ENCODE data around the gene B4GALT6. TPM values are rescaled to one million over a fixed set of nuclear protein-coding genes. Genes with fewer than 3 reads are reported as not detected.

B4GALT6 gene
- total RNA-seq, 4 donors from 2014 or later = 5.0 to 20.7 (median 6.0) TPM

- Histone ChIP-seq H3K9me3 (no peaks in the 10 kb centered on the region), H3K4me3 (no peak overlapping the region), H3K27ac (no peak overlapping the region), H3K27me3 (no peaks in the 10 kb centered on the region), H3K36me3 (peaks cover 0 to 6% (median 0%) of the 10 kb centered on the region in 3 donors), H3K4me1 (no peaks in the 10 kb centered on the region)
- no peak for DNase-seq
- TF ChIP-seq POLR2A (IDR thresholded peaks at IDR 0.05) (no peak), CTCF (IDR thresholded peaks at IDR 0.05) (no peak)
These were observed 46.9 kb downstream of the B4GALT6 start for GRCh38 chr18:31637445-31637844.

- Histone ChIP-seq H3K27ac (no peak overlapping the region), H3K27me3 (no peaks in the 10 kb centered on the region), H3K9me3 (no peaks in the 10 kb centered on the region), H3K4me1 (no peaks in the 10 kb centered on the region), H3K36me3 (peaks cover 0 to 6% (median 0%) of the 10 kb centered on the region in 3 donors), H3K4me3 (no peak overlapping the region)
- no peak for DNase-seq
- TF ChIP-seq CTCF (IDR thresholded peaks at IDR 0.05) (no peak), POLR2A (IDR thresholded peaks at IDR 0.05) (no peak)
These were observed 48.0 kb downstream of the B4GALT6 start for GRCh38 chr18:31636387-31636786.

- H3K4me1 ChIP-seq = no peaks in the 10 kb centered on the region
- H3K27me3 ChIP-seq = no peaks in the 10 kb centered on the region
- no peak overlapping the region for H3K4me3 ChIP-seq
- H3K9me3 ChIP-seq = no peaks in the 10 kb centered on the region
- TF ChIP-seq POLR2A (IDR thresholded peaks at IDR 0.05) = no peak
- TF ChIP-seq CTCF (IDR thresholded peaks at IDR 0.05) = no peak
- no peak overlapping the region for H3K27ac ChIP-seq
- no peak for DNase-seq
- peaks cover 0 to 6% (median 0%) of the 10 kb centered on the region in 3 donors for H3K36me3 ChIP-seq
These were observed 50.1 kb downstream of the B4GALT6 start for GRCh38 chr18:31634331-31634713.

- Histone ChIP-seq H3K36me3 (peaks cover 0 to 6% (median 0%) of the 10 kb centered on the region in 3 donors), H3K9me3 (no peaks in the 10 kb centered on the region), H3K27me3 (no peaks in the 10 kb centered on the region), H3K27ac (no peak overlapping the region), H3K4me1 (no peaks in the 10 kb centered on the region), H3K4me3 (no peak overlapping the region)
- DNase-seq = no peak
- TF ChIP-seq CTCF (IDR thresholded peaks at IDR 0.05) (no peak), POLR2A (IDR thresholded peaks at IDR 0.05) (no peak)
These were observed 50.7 kb downstream of the B4GALT6 start for GRCh38 chr18:31633392-31634330.

- H3K36me3 ChIP-seq = no peaks in the 10 kb centered on the region
- no peaks in the 10 kb centered on the region for H3K4me1 ChIP-seq
- TF ChIP-seq POLR2A (IDR thresholded peaks at IDR 0.05) = no peak
- H3K27ac ChIP-seq = no peak overlapping the region
- no peaks in the 10 kb centered on the region for H3K9me3 ChIP-seq
- no peaks in the 10 kb centered on the region for H3K27me3 ChIP-seq
- no peak overlapping the region for H3K4me3 ChIP-seq
- no peak for DNase-seq
These were observed 52.0 kb downstream of the B4GALT6 start for GRCh38 chr18:31632356-31632755.

GRCh38 chr18:31631526-31631925 lies 52.9 kb downstream of the B4GALT6 start:
- Histone ChIP-seq H3K27me3 (no peaks in the 10 kb centered on the region), H3K4me1 (no peaks in the 10 kb centered on the region), H3K27ac (no peak overlapping the region), H3K36me3 (no peaks in the 10 kb centered on the region), H3K4me3 (no peak overlapping the region), H3K9me3 (no peaks in the 10 kb centered on the region)
- TF ChIP-seq POLR2A (IDR thresholded peaks at IDR 0.05) (no peak), CTCF (IDR thresholded peaks at IDR 0.05) (no peak)
- no peak for DNase-seq
